HepG2 (cell line): ENCODE measurements around the gene PGAP1. TPM values are rescaled to one million over a fixed set of nuclear protein-coding genes. Genes with fewer than 3 reads are reported as not detected.

Experiments used
- AGO2 ChIP-seq: fragments of 200-400 bp; formaldehyde crosslinking; optimal IDR thresholded peaks from 2 replicates; pipeline ENCODE3; 2017; ENCODE audit warnings: mild to moderate bottlenecking, low read depth, low read length, moderate library complexity
- FOXJ3 ChIP-seq: sonication (generic); formaldehyde crosslinking; IDR thresholded peaks from 2 replicates; pipeline ENCODE4 v1.4.0; 2020; ENCODE audit warnings: missing genetic modification reagents, mild to moderate bottlenecking, borderline replicate concordance
- HCFC1 ChIP-seq: fragments of 150-350 bp; IDR thresholded peaks from 2 replicates; pipeline ENCODE4 v1.6.1; 2014; ENCODE audit warnings: low read depth, low read length
- HMGA1 ChIP-seq: sonication (generic); formaldehyde crosslinking; conservative IDR thresholded peaks from 2 replicates; pipeline ENCODE4 v1.4.0; 2020; ENCODE audit warnings: missing genetic modification reagents
- HOXA9 ChIP-seq: sonication (generic); formaldehyde crosslinking; IDR thresholded peaks from 2 replicates; pipeline ENCODE4 v1.8.1; 2022; ENCODE audit warnings: missing genetic modification reagents, mild to moderate bottlenecking, moderate library complexity, borderline replicate concordance
- NBN ChIP-seq: fragments of 450-650 bp; conservative IDR thresholded peaks from 2 replicates; pipeline ENCODE4 v1.6.1; 2017
- PAX8 ChIP-seq: sonication (generic); formaldehyde crosslinking; IDR thresholded peaks from 2 replicates; pipeline ENCODE4 v1.8.0; 2022; ENCODE audit warnings: mild to moderate bottlenecking, missing genetic modification reagents, borderline replicate concordance
- RNF2 ChIP-seq: fragments of 450-650 bp; conservative IDR thresholded peaks from 2 replicates; pipeline ENCODE4 v1.6.1; 2016; ENCODE audit warnings: low read depth
- SP5 ChIP-seq: IDR thresholded peaks from 2 replicates; pipeline ENCODE4 v1.6.1; 2016; ENCODE audit warnings: low read depth, borderline replicate concordance
- ZBTB21 ChIP-seq: sonication (generic); formaldehyde crosslinking; IDR thresholded peaks from 2 replicates; pipeline ENCODE4 v1.4.0; 2020; ENCODE audit warnings: missing genetic modification reagents
- ZNF224 ChIP-seq: sonication (generic); formaldehyde crosslinking; IDR thresholded peaks from 2 replicates; pipeline ENCODE4 v1.5.0; 2020; ENCODE audit warnings: mild to moderate bottlenecking, missing genetic modification reagents
- ZNF256 ChIP-seq: sonication (generic); formaldehyde crosslinking; conservative IDR thresholded peaks from 2 replicates; pipeline ENCODE4 v1.4.0; 2020; ENCODE audit warnings: missing genetic modification reagents
- ZNF619 ChIP-seq: sonication (generic); formaldehyde crosslinking; IDR thresholded peaks from 2 replicates; pipeline ENCODE4 v1.4.0; 2020; ENCODE audit warnings: mild to moderate bottlenecking, missing genetic modification reagents
- ZNF644 ChIP-seq: IDR thresholded peaks from 2 replicates; pipeline ENCODE4 v1.6.1; 2016; ENCODE audit warnings: low read depth
- ZNF768 ChIP-seq: sonication (generic); formaldehyde crosslinking; IDR thresholded peaks from 2 replicates; pipeline ENCODE4 v1.4.0; 2020; ENCODE audit warnings: missing genetic modification reagents
- ZNF850 ChIP-seq: sonication (generic); formaldehyde crosslinking; conservative IDR thresholded peaks from 2 replicates; pipeline ENCODE4 v1.9.0; 2021; ENCODE audit warnings: mild to moderate bottlenecking, missing genetic modification reagents
- polyA plus RNA-seq, 8 experiments: library from polyadenylated mRNA; depleted of rRNA in 3 of 8; stranded (reverse) in 7 of 8; unstranded in 1 of 8; fragments of >200 nt; fragmentation: Illumina TruSeq in 4 of 8; extraction: Trizol in 4 of 8; gene quantifications; 2 replicates each; pipeline versions ENCODE4 v1.2.1 to v1.2.3, GENCODE V29; 2011 to 2016; ENCODE audit warnings: low read depth in 4 of 8, missing spikeins in 1 of 8, mixed read lengths in 1 of 8; ENCODE audit not compliant: insufficient read depth in 1 of 8
- total RNA-seq, 5 experiments: library from RNA; depleted of rRNA; stranded (reverse); fragments of >200 nt; fragmentation: Illumina TruSeq; extraction: Trizol; gene quantifications; 2 replicates each; pipeline ENCODE4 v1.2.3, GENCODE V29; 2016; ENCODE audit warnings: low read depth in 1 of 5
- TF ChIP-seq, protein P1 (sequence below): IDR thresholded peaks from 2 replicates; pipeline ENCODE4 v1.6.1; 2016; ENCODE audit warnings: low read depth
- TF ChIP-seq, protein P2 (sequence below): sonication (generic); formaldehyde crosslinking; IDR thresholded peaks from 2 replicates; pipeline ENCODE4 v1.4.0; 2020; ENCODE audit warnings: low read depth, missing genetic modification reagents
- TF ChIP-seq, protein P3 (sequence below): sonication (generic); formaldehyde crosslinking; IDR thresholded peaks from 2 replicates; pipeline ENCODE4 v1.8.0; 2023; ENCODE audit warnings: mild to moderate bottlenecking, missing genetic modification reagents
- TF ChIP-seq, protein P4 (sequence below): sonication (generic); formaldehyde crosslinking; conservative IDR thresholded peaks from 2 replicates; pipeline ENCODE4 v1.8.0; 2022; ENCODE audit warnings: mild to moderate bottlenecking, moderate library complexity, missing genetic modification reagents

PGAP1 gene
- total and polyA plus RNA-seq, 2 of the 13 experiments (the other 11 are each of a cell fraction or from before 2014, with no cell fraction given), result 4.1 to 6.4 TPM

DNA sequence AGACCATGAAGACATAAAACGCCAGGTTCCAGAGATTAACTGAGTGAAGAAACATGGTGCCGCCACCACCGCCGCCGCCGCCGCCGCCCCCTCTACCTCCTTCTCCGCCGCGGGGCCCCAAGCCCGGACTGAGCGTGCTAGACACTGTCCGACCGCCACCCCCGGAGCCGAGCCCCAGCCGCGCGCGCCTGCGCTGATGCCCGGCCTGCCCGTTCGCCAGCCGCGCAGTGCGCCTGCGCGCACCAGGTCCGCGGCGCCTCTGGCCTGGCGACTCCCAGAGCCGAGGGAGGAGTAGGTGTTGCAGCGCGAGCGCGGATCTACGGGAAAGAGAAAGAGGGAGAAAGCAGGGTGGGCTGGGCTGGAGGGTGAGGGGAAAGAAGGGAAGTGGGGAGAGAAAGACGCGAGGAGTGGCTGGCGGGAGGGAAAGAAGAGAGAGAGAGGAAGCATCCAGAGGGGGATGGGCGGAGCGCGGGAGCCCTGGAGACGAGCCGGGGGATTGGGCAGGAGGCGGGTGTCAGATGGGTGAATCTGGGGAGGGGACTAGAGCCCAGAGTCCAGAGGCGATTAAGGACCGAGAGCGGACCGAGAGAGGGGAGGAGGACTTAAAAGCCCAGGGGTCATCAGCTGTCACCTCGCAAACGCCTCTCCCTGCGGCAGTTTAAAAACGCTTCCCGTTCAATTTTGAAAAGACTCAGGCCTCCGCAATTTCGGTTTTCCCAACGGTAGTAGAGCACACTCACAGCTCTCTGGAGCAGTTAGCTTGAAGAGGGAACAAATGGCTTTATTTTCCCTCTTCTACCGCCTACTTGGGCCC, at the start of gene PGAP1 (continued):
- TF ChIP-seq, protein P1, sequence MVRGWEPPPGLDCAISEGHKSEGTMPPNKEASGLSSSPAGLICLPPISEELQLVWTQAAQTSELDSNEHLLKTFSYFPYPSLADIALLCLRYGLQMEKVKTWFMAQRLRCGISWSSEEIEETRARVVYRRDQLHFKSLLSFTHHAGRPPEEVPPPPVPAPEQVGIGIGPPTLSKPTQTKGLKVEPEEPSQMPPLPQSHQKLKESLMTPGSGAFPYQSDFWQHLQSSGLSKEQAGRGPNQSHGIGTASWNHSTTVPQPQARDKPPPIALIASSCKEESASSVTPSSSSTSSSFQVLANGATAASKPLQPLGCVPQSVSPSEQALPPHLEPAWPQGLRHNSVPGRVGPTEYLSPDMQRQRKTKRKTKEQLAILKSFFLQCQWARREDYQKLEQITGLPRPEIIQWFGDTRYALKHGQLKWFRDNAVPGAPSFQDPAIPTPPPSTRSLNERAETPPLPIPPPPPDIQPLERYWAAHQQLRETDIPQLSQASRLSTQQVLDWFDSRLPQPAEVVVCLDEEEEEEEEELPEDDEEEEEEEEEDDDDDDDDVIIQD (CRISPR knock-in tag), result peak; percentile 14; the same call in 1 of the 2 replicates
- TF ChIP-seq HMGA1 (CRISPR knock-in tag), result no peak
- TF ChIP-seq PAX8, result no peak
- peak; percentile 79; the same call in 1 of the 2 replicates for TF ChIP-seq ZNF224 (CRISPR knock-in tag)
- no peak for TF ChIP-seq SP5
- TF ChIP-seq HOXA9 (CRISPR knock-in tag), result no peak
- TF ChIP-seq, protein P2, sequence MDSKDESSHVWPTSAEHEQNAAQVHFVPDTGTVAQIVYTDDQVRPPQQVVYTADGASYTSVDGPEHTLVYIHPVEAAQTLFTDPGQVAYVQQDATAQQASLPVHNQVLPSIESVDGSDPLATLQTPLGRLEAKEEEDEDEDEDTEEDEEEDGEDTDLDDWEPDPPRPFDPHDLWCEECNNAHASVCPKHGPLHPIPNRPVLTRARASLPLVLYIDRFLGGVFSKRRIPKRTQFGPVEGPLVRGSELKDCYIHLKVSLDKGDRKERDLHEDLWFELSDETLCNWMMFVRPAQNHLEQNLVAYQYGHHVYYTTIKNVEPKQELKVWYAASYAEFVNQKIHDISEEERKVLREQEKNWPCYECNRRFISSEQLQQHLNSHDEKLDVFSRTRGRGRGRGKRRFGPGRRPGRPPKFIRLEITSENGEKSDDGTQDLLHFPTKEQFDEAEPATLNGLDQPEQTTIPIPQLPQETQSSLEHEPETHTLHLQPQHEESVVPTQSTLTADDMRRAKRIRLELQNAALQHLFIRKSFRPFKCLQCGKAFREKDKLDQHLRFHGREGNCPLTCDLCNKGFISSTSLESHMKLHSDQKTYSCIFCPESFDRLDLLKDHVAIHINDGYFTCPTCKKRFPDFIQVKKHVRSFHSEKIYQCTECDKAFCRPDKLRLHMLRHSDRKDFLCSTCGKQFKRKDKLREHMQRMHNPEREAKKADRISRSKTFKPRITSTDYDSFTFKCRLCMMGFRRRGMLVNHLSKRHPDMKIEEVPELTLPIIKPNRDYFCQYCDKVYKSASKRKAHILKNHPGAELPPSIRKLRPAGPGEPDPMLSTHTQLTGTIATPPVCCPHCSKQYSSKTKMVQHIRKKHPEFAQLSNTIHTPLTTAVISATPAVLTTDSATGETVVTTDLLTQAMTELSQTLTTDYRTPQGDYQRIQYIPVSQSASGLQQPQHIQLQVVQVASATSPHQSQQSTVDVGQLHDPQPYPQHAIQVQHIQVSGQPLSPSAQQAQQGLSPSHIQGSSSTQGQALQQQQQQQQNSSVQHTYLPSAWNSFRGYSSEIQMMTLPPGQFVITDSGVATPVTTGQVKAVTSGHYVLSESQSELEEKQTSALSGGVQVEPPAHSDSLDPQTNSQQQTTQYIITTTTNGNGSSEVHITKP (CRISPR knock-in tag), result 0 out of 2 replicates have a peak, but pooled peaks have one; percentile 31
- TF ChIP-seq, protein P3, sequence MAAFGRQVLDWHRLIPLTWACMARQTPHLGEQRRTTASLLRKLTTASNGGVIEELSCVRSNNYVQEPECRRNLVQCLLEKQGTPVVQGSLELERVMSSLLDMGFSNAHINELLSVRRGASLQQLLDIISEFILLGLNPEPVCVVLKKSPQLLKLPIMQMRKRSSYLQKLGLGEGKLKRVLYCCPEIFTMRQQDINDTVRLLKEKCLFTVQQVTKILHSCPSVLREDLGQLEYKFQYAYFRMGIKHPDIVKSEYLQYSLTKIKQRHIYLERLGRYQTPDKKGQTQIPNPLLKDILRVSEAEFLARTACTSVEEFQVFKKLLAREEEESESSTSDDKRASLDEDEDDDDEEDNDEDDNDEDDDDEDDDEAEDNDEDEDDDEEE (CRISPR knock-in tag), result no peak; the same call in 1 of the 2 replicates
- peak; percentile 26; the same call in 1 of the 2 replicates for TF ChIP-seq ZNF768 (CRISPR knock-in tag)
- peak; percentile 32 for TF ChIP-seq AGO2
- TF ChIP-seq ZNF644 (CRISPR knock-in tag), result no peak
- TF ChIP-seq RNF2, result peak; percentile 37; the same call in 1 of the 2 replicates
- 0 out of 2 replicates have a peak, but pooled peaks have one; percentile 6 for TF ChIP-seq HCFC1
- TF ChIP-seq, protein P4, sequence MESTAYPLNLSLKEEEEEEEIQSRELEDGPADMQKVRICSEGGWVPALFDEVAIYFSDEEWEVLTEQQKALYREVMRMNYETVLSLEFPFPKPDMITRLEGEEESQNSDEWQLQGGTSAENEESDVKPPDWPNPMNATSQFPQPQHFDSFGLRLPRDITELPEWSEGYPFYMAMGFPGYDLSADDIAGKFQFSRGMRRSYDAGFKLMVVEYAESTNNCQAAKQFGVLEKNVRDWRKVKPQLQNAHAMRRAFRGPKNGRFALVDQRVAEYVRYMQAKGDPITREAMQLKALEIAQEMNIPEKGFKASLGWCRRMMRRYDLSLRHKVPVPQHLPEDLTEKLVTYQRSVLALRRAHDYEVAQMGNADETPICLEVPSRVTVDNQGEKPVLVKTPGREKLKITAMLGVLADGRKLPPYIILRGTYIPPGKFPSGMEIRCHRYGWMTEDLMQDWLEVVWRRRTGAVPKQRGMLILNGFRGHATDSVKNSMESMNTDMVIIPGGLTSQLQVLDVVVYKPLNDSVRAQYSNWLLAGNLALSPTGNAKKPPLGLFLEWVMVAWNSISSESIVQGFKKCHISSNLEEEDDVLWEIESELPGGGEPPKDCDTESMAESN, result peak; percentile 86; the same call in 1 of the 2 replicates
- no peak for TF ChIP-seq ZNF256
- TF ChIP-seq ZBTB21, result no peak; the same call in none of the 2 replicates
- TF ChIP-seq ZNF850 (CRISPR knock-in tag), result no peak
- no peak for TF ChIP-seq NBN
- no peak for TF ChIP-seq FOXJ3 (CRISPR knock-in tag)
- no peak; the same call in 1 of the 2 replicates for TF ChIP-seq ZNF619 (CRISPR knock-in tag)
